CD4-positive, alpha-beta T cell (primary cell): ENCODE measurements around the gene DCP1B. TPM values are rescaled to one million over a fixed set of nuclear protein-coding genes. Genes with fewer than 3 reads are reported as not detected.

ENCODE experiments used
- ATAC-seq: fragments of 200-7000 bp; cut with Tn5 transposase; one replicate; pipeline ENCODE4 v1.10.0; 2022; ENCODE audit warnings: mild to moderate bottlenecking; ENCODE audit not compliant: poor library complexity
- CTCF ChIA-PET: fragments of 350-600 bp; sonication (Branson Sonifier 250); formaldehyde crosslinking; loops from one replicate; lab custom pipeline; 2021; ENCODE audit warnings: antibody characterized with exemption, inconsistent platforms; lab: Charles Lee
- POLR2A ChIA-PET: fragments of 350-600 bp; sonication (Branson Sonifier 250); formaldehyde crosslinking; loops from one replicate; lab custom pipeline; 2021; ENCODE audit warnings: antibody characterized with exemption, inconsistent platforms; lab: Charles Lee
- DNase-seq, 14 experiments: peaks; one replicate each; pipeline ENCODE4 v3.0.0-alpha.2; 2013 to 2020; ENCODE audit warnings: mixed read lengths in 2 of 14
- H3K27ac ChIP-seq, 2 donors: one replicate each; pipeline versions ENCODE4 v1.5.1 to v1.7.0; 2013; ENCODE audit warnings: low read length in 2 of 2, low read depth in 1 of 2, mild to moderate bottlenecking in 1 of 2
- H3K27me3 ChIP-seq, 2 experiments: 1 replicate in 1 of 2; 2 replicates in 1 of 2; pipeline versions ENCODE4 v1.6.1 to v1.7.0; 2013; ENCODE audit warnings: low read length in 2 of 2, control low read depth in 1 of 2, mild to moderate bottlenecking in 1 of 2, moderate library complexity in 1 of 2; ENCODE audit not compliant: insufficient read depth in 2 of 2, control insufficient read depth in 1 of 2
- H3K36me3 ChIP-seq: one replicate; pipeline ENCODE4 v1.6.1; 2013; ENCODE audit warnings: low read length, control low read depth; ENCODE audit not compliant: insufficient read depth
- H3K4me1 ChIP-seq: one replicate; pipeline ENCODE4 v1.6.1; 2013; ENCODE audit warnings: low read length, control low read depth; ENCODE audit not compliant: insufficient read depth
- H3K4me3 ChIP-seq: one replicate; pipeline ENCODE4 v1.5.1; 2013; ENCODE audit warnings: mild to moderate bottlenecking, low read length, moderate library complexity
- H3K9me3 ChIP-seq, 2 experiments: 1 replicate in 1 of 2; 2 replicates in 1 of 2; pipeline versions ENCODE4 v1.6.1 to v1.7.0; 2013; ENCODE audit warnings: low read length in 2 of 2, mild to moderate bottlenecking in 2 of 2, control low read depth in 1 of 2, moderate library complexity in 1 of 2; ENCODE audit not compliant: control insufficient read depth in 1 of 2, insufficient read depth in 1 of 2
- H3K27ac Mint-ChIP-seq: one replicate; pipeline ENCODE4 v1.8.0; 2020; ENCODE audit warnings: mixed read lengths
- H3K27me3 Mint-ChIP-seq: one replicate; pipeline ENCODE4 v1.8.0; 2021; ENCODE audit warnings: mixed read lengths
- H3K36me3 Mint-ChIP-seq: one replicate; pipeline ENCODE4 v1.8.0; 2021; ENCODE audit warnings: low read depth, mixed read lengths
- H3K4me1 Mint-ChIP-seq: one replicate; pipeline ENCODE4 v1.8.0; 2021; ENCODE audit warnings: low read depth, mixed read lengths
- H3K4me3 Mint-ChIP-seq: one replicate; pipeline ENCODE4 v1.8.0; 2020; ENCODE audit warnings: mild to moderate bottlenecking, mixed read lengths
- H3K9me3 Mint-ChIP-seq: one replicate; pipeline ENCODE4 v1.8.0; 2020; ENCODE audit warnings: mixed read lengths
- CTCF ChIP-seq: fragments of 200-600 bp; IDR thresholded peaks from one replicate; pipeline ENCODE4 v1.8.0; 2022; ENCODE audit warnings: antibody characterized with exemption, mild to moderate bottlenecking
- intact Hi-C, 2 experiments: fragments of 100-400 bp; cut with DNase I in 1 of 2; cut with micrococcal nuclease in 1 of 2; formaldehyde crosslinking; loops; one replicate each; pipeline versions ENCODE4 v1.15.1 to v1.9.0; 2023 to 2025; cut with DNase I, micrococcal nuclease
- total RNA-seq, 174 experiments: library from RNA in 2 of 174; stranded (reverse) in 2 of 174; gene quantifications; one replicate each; pipeline ENCODE4 v1.2.3 and lab custom pipeline; 2021 to 2026

DCP1B gene
- total RNA-seq, 2 experiments from 2014 or later = 4.3 to 4.6 TPM

GRCh38 chr12:1912580-1913376 lies 91.5 kb downstream of the DCP1B start:
- no peaks in the 10 kb centered on the region for H3K36me3 Mint-ChIP-seq
- POLR2A ChIA-PET = no interaction called here
- no peak overlapping the region for H3K27ac Mint-ChIP-seq
- Histone ChIP-seq H3K27me3 (no peaks in the 10 kb centered on the region), H3K4me1 (peaks cover 34% of the 10 kb centered on the region), H3K27ac (no peak overlapping the region), H3K9me3 (peaks cover 0 to 20% of the 10 kb centered on the region in 2 experiments), H3K4me3 (no peak overlapping the region), H3K36me3 (no peaks in the 10 kb centered on the region)
- peaks cover 31% of the 10 kb centered on the region for H3K4me1 Mint-ChIP-seq
- intact Hi-C loops = no loop called here
- CTCF ChIA-PET = no interaction called here
- no peaks in the 10 kb centered on the region for H3K9me3 Mint-ChIP-seq
- DNase-seq = peak in 1 of 14 experiments; percentile 3
- peaks cover 11% of the 10 kb centered on the region for H3K27me3 Mint-ChIP-seq
- no peak for ATAC-seq
- no peak for TF ChIP-seq CTCF
- H3K4me3 Mint-ChIP-seq = no peak overlapping the region

- ATAC-seq = no peak
- H3K9me3 Mint-ChIP-seq = no peaks in the 10 kb centered on the region
- H3K27me3 Mint-ChIP-seq = peaks cover 17% of the 10 kb centered on the region
- intact Hi-C loops = no loop called here
- no peaks in the 10 kb centered on the region for H3K36me3 Mint-ChIP-seq
- no peak overlapping the region for H3K27ac Mint-ChIP-seq
- Histone ChIP-seq H3K36me3 (no peaks in the 10 kb centered on the region), H3K27ac (no peak overlapping the region), H3K27me3 (peaks cover 0 to 2% of the 10 kb centered on the region in 2 experiments), H3K4me1 (peaks cover 31% of the 10 kb centered on the region), H3K4me3 (no peak overlapping the region), H3K9me3 (peaks cover 0 to 25% of the 10 kb centered on the region in 2 experiments)
- peaks cover 25% of the 10 kb centered on the region for H3K4me1 Mint-ChIP-seq
- CTCF ChIA-PET = no interaction called here
- no peak for TF ChIP-seq CTCF
- no peak overlapping the region for H3K4me3 Mint-ChIP-seq
- POLR2A ChIA-PET = no interaction called here
- DNase-seq = no peak
Measured at GRCh38 chr12:1911598-1912575, 92.4 kb downstream of the DCP1B start.

DNA sequence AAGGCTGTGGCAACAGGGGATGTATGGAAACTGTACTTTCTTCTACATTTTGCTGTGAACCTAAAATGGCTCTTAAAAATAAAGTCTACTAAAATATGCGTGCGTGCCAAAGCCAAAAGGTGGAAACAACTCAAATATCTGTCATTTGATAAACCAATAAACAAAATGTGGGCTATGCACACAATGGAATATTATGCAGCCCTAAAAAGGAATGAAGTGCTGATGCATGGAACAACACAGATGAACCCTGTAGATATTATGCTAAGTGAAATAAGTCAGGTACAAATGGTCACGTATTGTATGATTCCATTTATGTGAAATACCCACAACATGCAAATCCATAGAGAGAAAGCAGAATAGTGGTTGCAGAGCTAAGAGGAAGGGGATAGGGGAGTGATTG lies 93.8 kb downstream of the DCP1B start:
- Histone ChIP-seq H3K27me3 (peaks cover 0 to 2% of the 10 kb centered on the region in 2 experiments), H3K9me3 (peaks cover 11 to 25% of the 10 kb centered on the region in 2 experiments), H3K4me3 (no peak overlapping the region), H3K4me1 (peaks cover 17% of the 10 kb centered on the region), H3K27ac (no peak overlapping the region), H3K36me3 (no peaks in the 10 kb centered on the region)
- H3K9me3 Mint-ChIP-seq = no peaks in the 10 kb centered on the region
- H3K27me3 Mint-ChIP-seq = peaks cover 15% of the 10 kb centered on the region
- intact Hi-C loops = no loop called here
- no peak overlapping the region for H3K27ac Mint-ChIP-seq
- DNase-seq = no peak
- H3K36me3 Mint-ChIP-seq = no peaks in the 10 kb centered on the region
- POLR2A ChIA-PET = no interaction called here
- H3K4me3 Mint-ChIP-seq = no peak overlapping the region
- no peak for TF ChIP-seq CTCF
- peaks cover 10% of the 10 kb centered on the region for H3K4me1 Mint-ChIP-seq
- CTCF ChIA-PET = no interaction called here
- no peak for ATAC-seq
